Psoas muscle (tissue), 8 donors: ENCODE results near the gene OR2V2. TPM values are rescaled to one million over a fixed set of nuclear protein-coding genes. Genes with fewer than 3 reads are reported as not detected.
A peak's percentile ranks its signal among the peaks of the same experiment; 100 is the strongest.

ENCODE experiments used
- ATAC-seq, 4 donors: fragments of 200-7000 bp; cut with Tn5 transposase; one replicate each; pipeline ENCODE4 v1.9.1; 2020; ENCODE audit warnings: moderate library complexity in 3 of 4, mild to moderate bottlenecking in 2 of 4
- DNase-seq, 2 donors: peaks; one replicate each; pipeline ENCODE4 v3.0.0-alpha.2; 2020
- H3K27ac ChIP-seq: fragments of 200-600 bp; one replicate; pipeline ENCODE4 v1.8.0; 2022
- H3K27me3 ChIP-seq, 3 donors: fragments of 200-600 bp in 1 of 3; one replicate each; pipeline versions ENCODE4 v1.6.1 to v1.8.0; 2013 to 2022; ENCODE audit warnings: low read length in 2 of 3, mild to moderate bottlenecking in 2 of 3, moderate library complexity in 1 of 3; ENCODE audit not compliant: insufficient read depth in 3 of 3
- H3K36me3 ChIP-seq, 2 donors: fragments of 200-600 bp in 1 of 2; one replicate each; pipeline versions ENCODE4 v1.6.1 to v1.8.0; 2013 to 2022; ENCODE audit warnings: low read depth in 1 of 2, mild to moderate bottlenecking in 1 of 2, moderate library complexity in 1 of 2; ENCODE audit not compliant: insufficient read depth in 1 of 2
- H3K4me1 ChIP-seq: fragments of 200-600 bp; one replicate; pipeline ENCODE4 v1.8.0; 2022
- H3K4me3 ChIP-seq: fragments of 200-600 bp; one replicate; pipeline ENCODE4 v1.8.0; 2022; ENCODE audit warnings: mild to moderate bottlenecking
- H3K9me3 ChIP-seq: fragments of 200-600 bp; one replicate; pipeline ENCODE4 v1.8.0; 2022
- WGBS, 3 donors: extraction: QIAGEN DNeasy Blood & Tissue Kit; methylation state at CpG; one replicate each; pipeline versions ENCODE4 v1.1.6 to v1.1.7; 2013; 5-methylcytosine and 5-hydroxymethylcytosine counted together
- intact Hi-C, 2 donors: fragments of 100-400 bp; cut with DNase I; formaldehyde crosslinking; loops; one replicate each; pipeline versions ENCODE4 v1.11.0 to v1.14.2; 2022
- polyA plus RNA-seq, 3 donors: library from polyadenylated mRNA; stranded (reverse); fragments of 200-250 nt; gene quantifications; one replicate each; pipeline ENCODE4 v1.2.3, GENCODE V29; 2013
- total RNA-seq, 4 donors: library from RNA; stranded (reverse); fragmentation: NEBNext Ultra II Directional in 2 of 4; extraction: Animal tissue kit (Norgen Biotek cat#: 25700) in 2 of 4; gene quantifications; one replicate each; pipeline versions ENCODE4 v1.2.1 to v1.2.4, GENCODE V29; 2021 to 2023
- TF ChIP-seq, protein P1 (sequence below): fragments of 200-600 bp; IDR thresholded peaks from one replicate; pipeline ENCODE4 v1.8.0; 2022; ENCODE audit warnings: antibody characterized with exemption
- donor health status: healthy with polysubstance abuse.
- donor health status: DM: no; HTN: no; CAD: no; lungs with moderate emphysema.
- donor health status: Bipolar disorder and iron deficiency.
- donor health status: healthy.
- donor health status: DM: yes; HTN: yes; CAD: no.
- donor health status: DM: no; HTN: no; CAD: no.
- donor health status: DM: no; HTN: no; CAD: no.
- donor health status: DM: yes; HTN: yes; CAD: no.

The OR2V2 gene
- total and polyA plus RNA-seq, 7 donors: not detected

DNA sequence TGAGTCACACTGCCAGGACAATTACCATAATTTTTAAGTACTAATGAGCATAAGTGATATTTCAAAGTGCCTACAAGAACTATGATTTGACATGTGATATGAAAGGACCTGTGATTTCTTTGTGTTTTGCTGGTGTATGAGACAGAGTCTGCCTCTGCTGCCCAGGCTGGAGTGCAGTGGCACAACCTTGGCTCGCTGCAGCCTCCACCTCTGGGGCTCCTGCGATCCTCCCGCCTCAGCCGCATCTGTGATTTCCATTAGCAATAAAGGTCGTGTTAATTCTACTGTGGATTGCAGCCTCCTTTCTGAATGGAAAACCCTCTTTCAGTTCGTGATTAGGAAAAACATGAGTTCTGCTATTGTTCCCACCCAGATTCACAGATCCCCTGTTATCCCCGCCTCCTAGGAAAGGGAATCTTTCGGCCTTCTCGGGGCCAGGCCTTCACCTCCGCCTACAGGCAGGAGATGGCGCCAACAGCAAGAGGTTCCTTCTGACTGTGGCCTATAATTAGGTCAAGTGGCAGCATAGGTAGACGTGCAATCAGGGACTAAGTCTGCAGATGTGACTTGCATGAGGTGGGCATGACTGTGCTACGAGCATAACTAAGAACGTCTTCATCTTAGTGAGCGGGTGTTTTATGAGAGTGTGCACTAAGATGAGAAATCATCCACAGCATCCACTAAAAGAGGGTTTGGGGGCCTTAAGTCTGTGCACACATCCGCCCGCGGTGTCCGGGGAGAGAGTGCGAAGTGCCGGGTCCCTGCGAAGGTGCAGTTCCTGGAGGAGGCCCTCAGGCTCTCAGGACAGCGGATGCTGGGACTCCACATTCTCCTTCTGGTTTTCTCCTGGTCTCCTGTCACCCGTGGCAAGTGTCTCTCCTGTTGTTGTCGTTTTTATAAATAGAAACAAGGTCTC is 34.5 kb downstream of the OR2V2 start:
- 44 to 49% (median 48%) methylated on average over 25 of the region's 25 CpGs for WGBS, 3 donors
- intact Hi-C loops: loop anchor here (10.0 kb wide), 1 partner anchor 377 kb away; the partner anchor contains the start of gene MGAT1 (in 2 of the 2)
- ATAC-seq: peak; percentile 81 to 93 (median 90)
- Histone ChIP-seq H3K27ac (peak overlapping the region; percentile 30), H3K4me3 (no peak overlapping the region), H3K27me3 (peaks cover 0 to 2% (median 2%) of the 10 kb centered on the region in 3 donors), H3K36me3 (no peaks in the 10 kb centered on the region), H3K4me1 (peaks cover 10% of the 10 kb centered on the region), H3K9me3 (no peaks in the 10 kb centered on the region)
- TF ChIP-seq, protein P1, sequence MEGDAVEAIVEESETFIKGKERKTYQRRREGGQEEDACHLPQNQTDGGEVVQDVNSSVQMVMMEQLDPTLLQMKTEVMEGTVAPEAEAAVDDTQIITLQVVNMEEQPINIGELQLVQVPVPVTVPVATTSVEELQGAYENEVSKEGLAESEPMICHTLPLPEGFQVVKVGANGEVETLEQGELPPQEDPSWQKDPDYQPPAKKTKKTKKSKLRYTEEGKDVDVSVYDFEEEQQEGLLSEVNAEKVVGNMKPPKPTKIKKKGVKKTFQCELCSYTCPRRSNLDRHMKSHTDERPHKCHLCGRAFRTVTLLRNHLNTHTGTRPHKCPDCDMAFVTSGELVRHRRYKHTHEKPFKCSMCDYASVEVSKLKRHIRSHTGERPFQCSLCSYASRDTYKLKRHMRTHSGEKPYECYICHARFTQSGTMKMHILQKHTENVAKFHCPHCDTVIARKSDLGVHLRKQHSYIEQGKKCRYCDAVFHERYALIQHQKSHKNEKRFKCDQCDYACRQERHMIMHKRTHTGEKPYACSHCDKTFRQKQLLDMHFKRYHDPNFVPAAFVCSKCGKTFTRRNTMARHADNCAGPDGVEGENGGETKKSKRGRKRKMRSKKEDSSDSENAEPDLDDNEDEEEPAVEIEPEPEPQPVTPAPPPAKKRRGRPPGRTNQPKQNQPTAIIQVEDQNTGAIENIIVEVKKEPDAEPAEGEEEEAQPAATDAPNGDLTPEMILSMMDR: peak; percentile 78
- peak; percentile 69 to 80 for DNase-seq

DNA sequence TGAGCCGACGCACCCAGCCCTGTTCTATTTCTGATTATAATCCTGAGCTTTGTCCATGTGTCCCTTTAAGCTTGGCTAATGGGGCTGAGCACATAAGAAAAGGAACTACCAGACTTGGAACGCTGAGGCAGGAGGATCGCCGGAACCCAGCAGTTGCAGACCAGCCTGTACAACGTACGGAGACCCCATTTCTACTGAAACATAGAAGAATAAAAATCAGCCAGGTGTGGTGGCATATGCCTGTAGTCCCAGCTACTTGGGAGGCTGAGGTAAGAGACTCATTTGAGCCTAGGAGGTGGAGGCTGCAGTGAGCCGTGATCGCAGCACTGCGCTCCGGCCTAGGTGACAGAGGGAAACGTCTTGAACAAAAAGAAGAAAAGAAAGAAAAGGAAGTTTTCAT is 35.3 kb downstream of the OR2V2 start:
- H3K4me3 ChIP-seq: no peak overlapping the region
- TF ChIP-seq, protein P1: no peak
- intact Hi-C loops: loop anchor here (10.0 kb wide), 1 partner anchor 378 kb away; the partner anchor contains the start of gene MGAT1 (in 2 of the 2)
- no peak for ATAC-seq
- DNase-seq: no peak
- H3K27me3 ChIP-seq: peaks cover 0 to under 1% (median 0%) of the 10 kb centered on the region in 3 donors
- H3K4me1 ChIP-seq: peaks cover 10% of the 10 kb centered on the region
- WGBS, 3 donors: 67 to 76% (median 72%) methylated on average over 12 of the region's 12 CpGs
- H3K36me3 ChIP-seq: no peaks in the 10 kb centered on the region
- peak overlapping the region; percentile 30 for H3K27ac ChIP-seq
- H3K9me3 ChIP-seq: no peaks in the 10 kb centered on the region

DNA sequence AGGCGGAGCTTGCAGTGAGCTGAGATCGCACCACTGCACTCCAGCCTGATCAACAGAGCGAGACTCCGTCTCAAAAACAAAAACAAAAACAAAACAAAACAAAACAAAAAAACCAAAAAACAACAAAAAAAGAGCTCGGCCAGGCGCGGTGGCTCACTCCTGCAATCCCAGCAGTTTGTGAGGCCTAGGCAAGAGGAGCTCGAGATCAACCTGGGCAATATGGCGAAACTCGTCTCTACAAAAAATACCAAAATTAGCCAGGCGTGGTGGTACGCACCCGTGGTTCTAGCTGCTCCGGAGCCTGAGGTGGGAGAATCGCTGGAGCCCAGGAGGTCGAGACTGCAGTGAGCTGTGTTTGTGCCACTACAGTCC is 37.4 kb downstream of the OR2V2 start:
- Histone ChIP-seq H3K27me3 (no peaks in the 10 kb centered on the region), H3K4me1 (peaks cover 10% of the 10 kb centered on the region), H3K36me3 (no peaks in the 10 kb centered on the region), H3K9me3 (no peaks in the 10 kb centered on the region), H3K27ac (no peak overlapping the region), H3K4me3 (peak overlapping the region; percentile 63)
- intact Hi-C loops: loop anchor here (5.0 to 10.0 kb wide), 2 partner anchors 77 to 380 kb away; partner anchors contain the start of genes MGAT1 (in 2 of the 2) and TRIM52 (in 1 of the 2)
- DNase-seq (peak in 1 of 2 donors; percentile 45), ATAC-seq (no peak)
- TF ChIP-seq, protein P1: no peak
- WGBS, 3 donors: 82 to 88% (median 85%) methylated on average over 15 to 16 of the region's 16 CpGs

DNA sequence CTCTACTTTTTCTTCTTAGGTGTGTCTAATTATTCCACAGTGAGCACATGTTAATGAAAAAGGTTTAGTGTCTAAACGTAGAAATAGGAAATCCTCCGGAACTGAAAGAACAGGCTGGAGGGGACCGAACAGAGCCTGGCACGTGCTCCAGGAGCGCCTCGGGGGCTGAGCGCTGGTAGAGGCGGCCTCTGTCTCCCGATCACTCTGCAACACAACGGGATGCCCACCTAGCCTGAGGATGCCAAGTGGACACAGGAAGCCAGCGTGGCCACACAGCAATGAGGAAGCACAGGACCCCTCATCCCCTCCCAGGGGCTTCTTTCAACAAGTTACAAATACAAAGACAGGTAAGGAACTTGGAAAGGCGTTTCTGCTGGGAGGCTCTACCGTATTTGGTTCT is 38.2 kb downstream of the OR2V2 start:
- Histone ChIP-seq H3K9me3 (no peaks in the 10 kb centered on the region), H3K4me3 (no peak overlapping the region), H3K27ac (no peak overlapping the region), H3K4me1 (peaks cover 10% of the 10 kb centered on the region), H3K36me3 (no peaks in the 10 kb centered on the region), H3K27me3 (no peaks in the 10 kb centered on the region)
- WGBS, 3 donors: 90 to 93% (median 92%) methylated on average over 13 of the region's 13 CpGs
- no peak for ATAC-seq
- TF ChIP-seq, protein P1: no peak
- intact Hi-C loops: loop anchor here (5.0 to 10.0 kb wide), 2 partner anchors 77 to 381 kb away; partner anchors contain the start of genes MGAT1 (in 2 of the 2) and TRIM52 (in 1 of the 2)
- DNase-seq: peak in 1 of 2 donors; percentile 40
